Kidney (tissue), 14 donors: ENCODE data around the gene ANO2. TPM values are rescaled to one million over a fixed set of nuclear protein-coding genes. Genes with fewer than 3 reads are reported as not detected.

Source experiments
- DNase-seq, 5 donors: peaks; one replicate each; pipeline ENCODE4 v3.0.0-alpha.2; 2013 to 2020
- FAIRE-seq: peaks from 2 replicates; lab custom pipeline; 2012; peaks lifted over from hg19 to GRCh38; lab: Jason Lieb, UNC
- H3K27ac ChIP-seq, 2 donors: one replicate each; pipeline ENCODE4 v1.7.0; 2013; ENCODE audit warnings: low read depth in 2 of 2, low read length in 2 of 2, inconsistent platforms in 1 of 2
- H3K27me3 ChIP-seq: one replicate; pipeline ENCODE4 v1.7.1; 2013; ENCODE audit warnings: low read length, inconsistent platforms; ENCODE audit not compliant: control insufficient read depth, insufficient read depth
- H3K36me3 ChIP-seq, 3 donors: one replicate each; pipeline versions ENCODE4 v1.7.0 to v1.7.1; 2013; ENCODE audit warnings: low read length in 3 of 3, control low read depth in 1 of 3, inconsistent platforms in 1 of 3; ENCODE audit not compliant: insufficient read depth in 3 of 3, control insufficient read depth in 2 of 3
- H3K4me1 ChIP-seq, 3 donors: one replicate each; pipeline versions ENCODE4 v1.7.0 to v1.7.1; 2013; ENCODE audit warnings: low read length in 3 of 3, inconsistent platforms in 1 of 3, low read depth in 1 of 3; ENCODE audit not compliant: control insufficient read depth in 2 of 3, insufficient read depth in 2 of 3
- H3K4me3 ChIP-seq, 3 donors: one replicate each; pipeline versions ENCODE4 v1.7.0 to v1.8.1; 2013; ENCODE audit warnings: low read length in 3 of 3, control low read depth in 1 of 3, inconsistent platforms in 1 of 3
- H3K9ac ChIP-seq, 3 donors: one replicate each; pipeline versions ENCODE4 v1.7.0 to v1.7.1; 2013; ENCODE audit warnings: low read length in 3 of 3, control low read depth in 1 of 3, inconsistent platforms in 1 of 3
- H3K9me3 ChIP-seq, 3 donors: one replicate each; pipeline versions ENCODE4 v1.7.0 to v1.7.1; 2013; ENCODE audit warnings: low read length in 3 of 3, control low read depth in 1 of 3, inconsistent platforms in 1 of 3; ENCODE audit not compliant: control insufficient read depth in 2 of 3, insufficient read depth in 1 of 3
- intact Hi-C: fragments of 100-400 bp; cut with DNase I; formaldehyde crosslinking; loops from one replicate; pipeline ENCODE4 v1.11.1; 2022
- polyA plus RNA-seq: library from polyadenylated mRNA; stranded (reverse); fragments of 350-450 nt; fragmentation: Illumina TruSeq; extraction: RNeasy Lipid Tissue Mini Kit (QIAGEN cat#74804); gene quantifications from one replicate; pipeline ENCODE4 v1.2.3, GENCODE V29; 2014; ENCODE audit warnings: low read depth, low replicate concordance; ENCODE audit not compliant: insufficient read depth
- total RNA-seq: library from RNA; stranded (reverse); fragmentation: NEBNext Ultra II Directional; extraction: Animal tissue kit (Norgen Biotek cat#: 25700); gene quantifications from one replicate; pipeline ENCODE4 v1.2.1, GENCODE V29; 2021
- TF ChIP-seq, protein P1 (sequence below): IDR thresholded peaks from 3 replicates; pipeline ENCODE4 v1.5.1; 2012; ENCODE audit warnings: mild to moderate bottlenecking, moderate library complexity, borderline replicate concordance; ENCODE audit not compliant: insufficient read depth; ENCODE audit errors: extremely low read depth
- donor health status: control.
- donor health status: control.
- donor health status: control.
- donor health status: control.
- donor health status: control.
- donor health status: DM: yes; HTN: yes; CAD: no.
- donor health status: Normal renal cell carcinoma (clear cell type).

The ANO2 gene
- total and polyA plus RNA-seq, 2 donors from 2014 or later = 0.34 to 4.4 TPM

- no peaks in the 10 kb centered on the region for H3K27me3 ChIP-seq
- no peak overlapping the region for H3K4me3 ChIP-seq
- no peak overlapping the region for H3K27ac ChIP-seq
- intact Hi-C loops = no loop called here
- DNase-seq = no peak
- H3K4me1 ChIP-seq = no peaks in the 10 kb centered on the region
- TF ChIP-seq, protein P1, sequence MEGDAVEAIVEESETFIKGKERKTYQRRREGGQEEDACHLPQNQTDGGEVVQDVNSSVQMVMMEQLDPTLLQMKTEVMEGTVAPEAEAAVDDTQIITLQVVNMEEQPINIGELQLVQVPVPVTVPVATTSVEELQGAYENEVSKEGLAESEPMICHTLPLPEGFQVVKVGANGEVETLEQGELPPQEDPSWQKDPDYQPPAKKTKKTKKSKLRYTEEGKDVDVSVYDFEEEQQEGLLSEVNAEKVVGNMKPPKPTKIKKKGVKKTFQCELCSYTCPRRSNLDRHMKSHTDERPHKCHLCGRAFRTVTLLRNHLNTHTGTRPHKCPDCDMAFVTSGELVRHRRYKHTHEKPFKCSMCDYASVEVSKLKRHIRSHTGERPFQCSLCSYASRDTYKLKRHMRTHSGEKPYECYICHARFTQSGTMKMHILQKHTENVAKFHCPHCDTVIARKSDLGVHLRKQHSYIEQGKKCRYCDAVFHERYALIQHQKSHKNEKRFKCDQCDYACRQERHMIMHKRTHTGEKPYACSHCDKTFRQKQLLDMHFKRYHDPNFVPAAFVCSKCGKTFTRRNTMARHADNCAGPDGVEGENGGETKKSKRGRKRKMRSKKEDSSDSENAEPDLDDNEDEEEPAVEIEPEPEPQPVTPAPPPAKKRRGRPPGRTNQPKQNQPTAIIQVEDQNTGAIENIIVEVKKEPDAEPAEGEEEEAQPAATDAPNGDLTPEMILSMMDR = no peak
- FAIRE-seq = no peak
- no peaks in the 10 kb centered on the region for H3K9me3 ChIP-seq
- H3K9ac ChIP-seq = no peak overlapping the region
- no peaks in the 10 kb centered on the region for H3K36me3 ChIP-seq
Measured at GRCh38 chr12:5927732-5928516, 17.1 kb downstream of the ANO2 start.

DNA sequence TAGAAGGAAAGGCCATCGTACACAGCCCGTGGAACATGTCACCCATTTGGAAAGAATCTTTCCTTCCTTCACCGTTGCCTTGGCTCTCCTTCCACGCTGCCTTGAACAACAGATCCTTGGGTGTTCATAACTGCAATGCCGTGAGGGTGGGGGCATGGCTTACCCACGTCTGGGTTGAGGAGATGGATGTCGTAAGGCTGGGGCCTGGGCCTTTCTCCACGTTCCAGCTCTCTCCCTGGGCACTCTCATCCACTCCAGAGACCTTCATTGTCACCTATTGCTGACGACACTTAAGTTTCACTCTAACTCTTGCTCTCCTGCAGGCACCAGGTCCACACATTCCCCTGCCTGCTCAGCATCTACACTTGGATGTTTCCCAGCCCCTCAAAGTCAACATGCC lies 19.4 kb downstream of the ANO2 start:
- Histone ChIP-seq H3K27ac (no peak overlapping the region), H3K4me3 (no peak overlapping the region), H3K36me3 (no peaks in the 10 kb centered on the region), H3K4me1 (no peaks in the 10 kb centered on the region), H3K9me3 (no peaks in the 10 kb centered on the region), H3K27me3 (no peaks in the 10 kb centered on the region), H3K9ac (no peak overlapping the region)
- intact Hi-C loops = no loop called here
- TF ChIP-seq, protein P1 = no peak
- no peak for FAIRE-seq
- DNase-seq = no peak

DNA sequence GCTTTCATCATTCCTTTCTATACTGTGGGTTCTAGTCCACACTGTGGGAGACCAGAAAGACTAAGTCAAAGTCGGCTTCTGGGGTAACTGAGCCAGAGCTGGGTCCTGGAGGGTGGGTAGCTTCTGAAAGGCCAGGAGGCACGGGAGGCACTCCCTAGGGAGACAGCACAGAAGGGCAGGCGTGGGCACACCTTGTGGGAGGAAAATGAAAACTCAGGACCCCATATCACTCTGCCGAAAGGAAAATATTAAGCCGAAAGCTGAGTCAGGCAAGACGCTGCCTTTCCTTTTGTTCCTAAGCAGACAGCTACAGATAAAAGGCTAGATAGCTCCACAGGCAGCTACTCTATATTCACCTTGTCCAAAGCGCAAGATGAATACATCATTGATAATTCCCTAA lies 20.7 kb downstream of the ANO2 start:
- H3K9ac ChIP-seq = no peak overlapping the region
- H3K9me3 ChIP-seq = no peaks in the 10 kb centered on the region
- H3K4me1 ChIP-seq = no peaks in the 10 kb centered on the region
- no peak overlapping the region for H3K27ac ChIP-seq
- TF ChIP-seq, protein P1 = no peak
- FAIRE-seq = no peak
- no peak for DNase-seq
- intact Hi-C loops = no loop called here
- no peak overlapping the region for H3K4me3 ChIP-seq
- no peaks in the 10 kb centered on the region for H3K27me3 ChIP-seq
- H3K36me3 ChIP-seq = no peaks in the 10 kb centered on the region
